MCF 10A (cell line): ENCODE data around the gene MYO16. TPM values are rescaled to one million over a fixed set of nuclear protein-coding genes. Genes with fewer than 3 reads are reported as not detected.

Experiments
- BruUV-seq: library from RNA; stranded (reverse); fragments of 400-500 nt; replicated peaks from 2 replicates; lab custom pipeline; 2021; lab: Mats Ljungman, UMichigan
- CTCF ChIA-PET: fragments of 300-600 bp; sonication (Branson Sonifier 250); formaldehyde crosslinking; extraction: SDS; loops from one replicate; lab custom pipeline; 2021; ENCODE audit warnings: antibody characterized with exemption, inconsistent platforms; lab: Yijun Ruan, JAX
- POLR2A ChIA-PET: fragments of 300-600, 350-650 bp; sonication (Branson Sonifier 250); formaldehyde crosslinking; extraction: SDS; loops from one replicate; lab custom pipeline; 2020; ENCODE audit warnings: antibody characterized with exemption, inconsistent platforms; lab: Yijun Ruan, JAX
- DNase-seq: peaks from one replicate; pipeline ENCODE4 v3.0.0-alpha.2; 2018; ENCODE audit not compliant: unreplicated experiment
- H3K27ac Mint-ChIP-seq: one replicate; pipeline ENCODE4 v1.8.0; 2022; ENCODE audit warnings: mild to moderate bottlenecking, low read depth, mixed read lengths; ENCODE audit not compliant: unreplicated experiment
- H3K27me3 Mint-ChIP-seq: one replicate; pipeline ENCODE4 v1.8.0; 2022; ENCODE audit warnings: mixed read lengths; ENCODE audit not compliant: insufficient read depth, unreplicated experiment
- H3K36me3 Mint-ChIP-seq: one replicate; pipeline ENCODE4 v1.8.0; 2022; ENCODE audit warnings: mild to moderate bottlenecking, moderate library complexity, mixed read lengths; ENCODE audit not compliant: insufficient read depth, unreplicated experiment
- H3K4me1 Mint-ChIP-seq: one replicate; pipeline ENCODE4 v1.8.0; 2022; ENCODE audit warnings: mixed read lengths; ENCODE audit not compliant: insufficient read depth, unreplicated experiment
- H3K4me3 Mint-ChIP-seq: one replicate; pipeline ENCODE4 v1.8.0; 2022; ENCODE audit warnings: mild to moderate bottlenecking, moderate library complexity, mixed read lengths; ENCODE audit not compliant: unreplicated experiment
- H3K9me3 Mint-ChIP-seq: one replicate; pipeline ENCODE4 v1.8.0; 2022; ENCODE audit warnings: mixed read lengths; ENCODE audit not compliant: unreplicated experiment
- intact Hi-C: fragments of 100-400 bp; cut with micrococcal nuclease; formaldehyde crosslinking; loops from 2 replicates; pipeline ENCODE4 v1.14.1; 2022
- total RNA-seq: library from RNA; stranded (reverse); gene quantifications from 2 replicates; pipeline ENCODE4 v1.2.3, GENCODE V29; 2022
- TF ChIP-seq, protein P1 (sequence below): fragments of 200-600 bp; IDR thresholded peaks from one replicate; pipeline ENCODE4 v1.8.0; 2022; ENCODE audit warnings: antibody characterized with exemption, mild to moderate bottlenecking; ENCODE audit not compliant: unreplicated experiment

MYO16 gene
- total RNA-seq, 1 experiment from 2014 or later, result not detected

DNA sequence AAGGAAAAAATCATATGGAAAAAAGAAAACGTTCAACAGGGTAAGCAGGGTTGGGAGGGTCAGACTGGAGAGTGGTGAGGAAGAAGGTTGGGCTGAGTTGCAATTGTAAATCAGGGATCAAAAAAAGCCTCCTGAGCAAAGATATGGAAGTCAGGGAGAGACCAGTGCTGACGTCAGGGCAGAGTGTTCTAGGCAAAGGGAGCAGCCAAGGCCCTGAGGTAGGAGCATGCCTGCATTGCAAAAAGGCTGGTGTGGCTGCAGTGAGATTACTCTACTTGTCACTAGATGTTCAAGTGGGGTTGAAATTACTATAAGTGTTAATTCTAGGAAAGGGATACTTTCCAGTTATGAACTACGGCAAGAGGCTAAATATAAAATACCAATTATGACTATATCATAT lies 562.0 kb downstream of the MYO16 start:
- ChIA-PET POLR2A (no interaction called here), CTCF (no interaction called here)
- intact Hi-C loops, result no loop called here
- no TSS peak for BruUV-seq
- Mint-ChIP-seq H3K4me1 (peaks cover 5% of the 10 kb centered on the region), H3K36me3 (peaks cover 6% of the 10 kb centered on the region), H3K27me3 (no peaks in the 10 kb centered on the region), H3K9me3 (no peaks in the 10 kb centered on the region), H3K4me3 (no peak overlapping the region), H3K27ac (no peak overlapping the region)
- TF ChIP-seq, protein P1, sequence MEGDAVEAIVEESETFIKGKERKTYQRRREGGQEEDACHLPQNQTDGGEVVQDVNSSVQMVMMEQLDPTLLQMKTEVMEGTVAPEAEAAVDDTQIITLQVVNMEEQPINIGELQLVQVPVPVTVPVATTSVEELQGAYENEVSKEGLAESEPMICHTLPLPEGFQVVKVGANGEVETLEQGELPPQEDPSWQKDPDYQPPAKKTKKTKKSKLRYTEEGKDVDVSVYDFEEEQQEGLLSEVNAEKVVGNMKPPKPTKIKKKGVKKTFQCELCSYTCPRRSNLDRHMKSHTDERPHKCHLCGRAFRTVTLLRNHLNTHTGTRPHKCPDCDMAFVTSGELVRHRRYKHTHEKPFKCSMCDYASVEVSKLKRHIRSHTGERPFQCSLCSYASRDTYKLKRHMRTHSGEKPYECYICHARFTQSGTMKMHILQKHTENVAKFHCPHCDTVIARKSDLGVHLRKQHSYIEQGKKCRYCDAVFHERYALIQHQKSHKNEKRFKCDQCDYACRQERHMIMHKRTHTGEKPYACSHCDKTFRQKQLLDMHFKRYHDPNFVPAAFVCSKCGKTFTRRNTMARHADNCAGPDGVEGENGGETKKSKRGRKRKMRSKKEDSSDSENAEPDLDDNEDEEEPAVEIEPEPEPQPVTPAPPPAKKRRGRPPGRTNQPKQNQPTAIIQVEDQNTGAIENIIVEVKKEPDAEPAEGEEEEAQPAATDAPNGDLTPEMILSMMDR, result no peak
- DNase-seq, result no peak

DNA sequence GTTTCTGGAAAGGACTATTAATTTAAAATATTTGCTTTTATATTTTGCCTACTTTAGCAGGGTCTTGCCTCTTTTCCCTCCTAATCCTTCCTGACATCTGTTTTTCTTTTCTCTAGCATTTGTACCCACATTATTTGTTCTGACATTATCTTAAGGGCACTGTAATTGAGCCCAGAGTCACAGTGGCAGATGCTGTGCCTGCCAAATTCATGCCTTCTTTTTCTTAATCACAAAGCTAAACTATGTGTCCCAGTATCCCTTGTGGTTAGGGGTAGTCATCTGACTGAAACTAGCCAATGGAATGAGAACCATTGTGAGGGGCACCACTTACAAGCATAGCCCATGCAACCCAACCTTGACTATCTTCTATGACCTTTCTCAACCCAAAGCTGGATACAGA lies 562.9 kb downstream of the MYO16 start:
- no peak for DNase-seq
- ChIA-PET CTCF (no interaction called here), POLR2A (interaction anchor here (1.0 kb wide), 1 partner anchor 36 kb away, joined by 3 read pairs; no protein-coding TSS in a partner anchor)
- H3K36me3 Mint-ChIP-seq, result peaks cover 6% of the 10 kb centered on the region
- TF ChIP-seq, protein P1, result no peak
- H3K9me3 Mint-ChIP-seq, result no peaks in the 10 kb centered on the region
- no TSS peak for BruUV-seq
- intact Hi-C loops, result no loop called here
- H3K4me3 Mint-ChIP-seq, result no peak overlapping the region
- H3K27ac Mint-ChIP-seq, result no peak overlapping the region
- H3K4me1 Mint-ChIP-seq, result peaks cover 5% of the 10 kb centered on the region
- no peaks in the 10 kb centered on the region for H3K27me3 Mint-ChIP-seq

DNA sequence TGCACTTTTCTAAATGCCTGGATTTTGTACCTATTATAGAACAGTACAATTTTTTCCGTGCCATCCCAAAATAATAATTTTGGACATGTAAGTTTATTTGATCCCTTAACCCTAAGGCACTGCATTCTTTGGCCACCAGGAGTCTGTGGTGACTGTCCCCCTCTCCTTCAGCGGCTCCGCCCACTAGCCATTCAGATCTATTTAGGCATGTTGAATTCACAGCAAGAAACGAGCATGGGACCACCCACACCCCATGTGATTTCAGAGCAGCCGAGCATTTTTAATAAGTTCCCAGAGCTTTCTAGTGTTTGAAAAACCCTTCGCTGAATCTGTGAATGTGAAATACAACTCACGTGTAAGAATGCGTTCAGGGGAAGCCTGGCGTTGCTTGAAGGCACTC lies 567.5 kb downstream of the MYO16 start:
- Mint-ChIP-seq H3K9me3 (no peaks in the 10 kb centered on the region), H3K4me1 (peaks cover 6% of the 10 kb centered on the region), H3K27me3 (no peaks in the 10 kb centered on the region), H3K4me3 (no peak overlapping the region), H3K27ac (no peak overlapping the region), H3K36me3 (no peaks in the 10 kb centered on the region)
- TF ChIP-seq, protein P1, result no peak
- POLR2A ChIA-PET, result interaction anchor here (0.5 to 3.8 kb wide), 6 partner anchors 9 to 852 kb away, joined by 3 to 23 read pairs (median 4); no protein-coding TSS in a partner anchor
- BruUV-seq, result no TSS peak
- CTCF ChIA-PET, result interaction anchor here (0.7 to 1.3 kb wide), 3 partner anchors 9 to 67 kb away, joined by 3 to 5 read pairs (median 3); no protein-coding TSS in a partner anchor
- no peak for DNase-seq
- intact Hi-C loops, result no loop called here

DNA sequence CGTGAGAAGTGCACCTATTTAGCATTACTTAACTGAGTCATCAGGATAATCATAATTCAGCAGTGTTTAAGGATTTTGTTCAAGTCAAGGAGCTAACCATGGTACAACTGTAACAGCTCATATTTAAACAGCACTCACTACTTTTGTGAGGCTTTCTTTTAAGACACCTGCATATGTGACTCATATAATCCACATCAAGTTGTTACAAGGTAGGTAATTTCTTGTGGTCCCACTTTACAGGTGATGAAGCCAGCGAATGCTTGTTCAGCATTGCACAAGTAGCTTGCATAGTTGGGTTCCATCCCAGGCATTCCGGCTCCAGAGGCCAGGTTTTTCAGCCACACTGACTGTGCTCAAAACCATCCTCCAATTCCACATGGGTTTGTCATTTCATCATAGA lies 569.2 kb downstream of the MYO16 start:
- Mint-ChIP-seq H3K27ac (no peak overlapping the region), H3K36me3 (peaks cover 12% of the 10 kb centered on the region), H3K4me3 (no peak overlapping the region), H3K4me1 (peaks cover 13% of the 10 kb centered on the region), H3K27me3 (no peaks in the 10 kb centered on the region), H3K9me3 (no peaks in the 10 kb centered on the region)
- ChIA-PET CTCF (interaction anchor here (1.2 kb wide), 1 partner anchor 47 kb away, joined by 3 read pairs; no protein-coding TSS in a partner anchor), POLR2A (interaction anchor here (0.7 to 3.8 kb wide), 12 partner anchors 11 to 582 kb away, joined by 3 to 23 read pairs (median 6); no protein-coding TSS in a partner anchor)
- no TSS peak for BruUV-seq
- intact Hi-C loops, result no loop called here
- DNase-seq, result peak; percentile 54
- TF ChIP-seq, protein P1, result no peak
